NCI-H128 (cell line): ENCODE measurements around the gene WASHC1.
"Not testable (repeated sequence)": the region's sequence is repeated elsewhere in the genome, so short reads cannot be mapped to it uniquely, and the experiment has no call there.

Experiments used
- DNase-seq: peaks from one replicate; lab custom pipeline; 2025; ENCODE audit not compliant: unreplicated experiment; lab: John Stamatoyannopoulos, UW

Gene WASHC1, protein sequence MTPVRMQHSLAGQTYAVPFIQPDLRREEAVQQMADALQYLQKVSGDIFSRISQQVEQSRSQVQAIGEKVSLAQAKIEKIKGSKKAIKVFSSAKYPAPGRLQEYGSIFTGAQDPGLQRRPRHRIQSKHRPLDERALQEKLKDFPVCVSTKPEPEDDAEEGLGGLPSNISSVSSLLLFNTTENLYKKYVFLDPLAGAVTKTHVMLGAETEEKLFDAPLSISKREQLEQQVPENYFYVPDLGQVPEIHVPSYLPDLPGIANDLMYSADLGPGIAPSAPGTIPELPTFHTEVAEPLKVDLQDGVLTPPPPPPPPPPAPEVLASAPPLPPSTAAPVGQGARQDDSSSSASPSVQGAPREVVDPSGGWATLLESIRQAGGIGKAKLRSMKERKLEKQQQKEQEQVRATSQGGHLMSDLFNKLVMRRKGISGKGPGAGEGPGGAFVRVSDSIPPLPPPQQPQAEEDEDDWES

DNA sequence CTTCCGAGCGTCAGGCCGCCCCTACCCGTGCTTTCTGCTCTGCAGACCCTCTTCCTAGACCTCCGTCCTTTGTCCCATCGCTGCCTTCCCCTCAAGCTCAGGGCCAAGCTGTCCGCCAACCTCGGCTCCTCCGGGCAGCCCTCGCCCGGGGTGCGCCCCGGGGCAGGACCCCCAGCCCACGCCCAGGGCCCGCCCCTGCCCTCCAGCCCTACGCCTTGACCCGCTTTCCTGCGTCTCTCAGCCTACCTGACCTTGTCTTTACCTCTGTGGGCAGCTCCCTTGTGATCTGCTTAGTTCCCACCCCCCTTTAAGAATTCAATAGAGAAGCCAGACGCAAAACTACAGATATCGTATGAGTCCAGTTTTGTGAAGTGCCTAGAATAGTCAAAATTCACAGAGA is at the start of gene WASHC1:
Gene WASHC1 (minus strand): TSS at position 101 of the 400 bp plus-strand sequence. CDS start 4,457 bp downstream, outside the sequence.
- DNase-seq = not testable (repeated sequence)

DNA sequence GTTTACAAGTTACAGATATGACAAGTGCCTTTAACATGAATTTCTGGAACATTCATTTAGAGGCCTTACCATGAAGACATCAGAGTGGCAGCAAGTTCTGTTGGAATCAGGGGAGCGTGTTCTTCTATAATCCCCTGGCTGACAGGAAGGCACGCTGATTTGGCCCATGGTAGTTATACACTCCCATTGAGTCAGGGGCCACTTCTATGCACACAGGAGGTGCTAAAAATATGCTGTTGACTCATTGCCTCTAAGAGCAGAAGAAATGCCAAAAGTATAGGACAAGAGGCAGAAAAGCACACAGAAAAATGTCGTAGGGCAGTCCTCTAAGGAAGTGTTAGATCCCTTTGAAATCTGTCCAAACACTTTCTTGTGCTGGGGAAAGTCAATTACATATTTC is 49.1 kb upstream of the WASHC1 start:
- not testable (repeated sequence) for DNase-seq

DNA sequence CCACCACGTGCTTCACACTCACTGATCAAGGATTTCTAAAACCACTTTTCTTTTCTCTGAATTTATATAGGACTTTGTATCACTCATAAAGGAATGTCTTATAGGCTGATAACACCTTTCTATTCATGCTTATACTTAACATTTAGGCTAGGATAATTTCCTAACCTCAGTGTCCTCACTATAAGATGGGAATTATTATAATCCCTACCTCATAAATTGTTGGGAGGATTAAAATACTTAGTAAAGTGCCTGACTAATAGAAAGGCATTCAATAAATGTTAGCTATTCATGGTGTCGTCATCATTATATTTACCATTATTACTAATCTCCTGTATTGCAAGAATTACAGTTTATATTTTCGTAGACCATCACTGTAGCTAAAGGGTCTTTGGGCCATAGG is 47.1 kb upstream of the WASHC1 start:
- DNase-seq = not testable (repeated sequence)

DNA sequence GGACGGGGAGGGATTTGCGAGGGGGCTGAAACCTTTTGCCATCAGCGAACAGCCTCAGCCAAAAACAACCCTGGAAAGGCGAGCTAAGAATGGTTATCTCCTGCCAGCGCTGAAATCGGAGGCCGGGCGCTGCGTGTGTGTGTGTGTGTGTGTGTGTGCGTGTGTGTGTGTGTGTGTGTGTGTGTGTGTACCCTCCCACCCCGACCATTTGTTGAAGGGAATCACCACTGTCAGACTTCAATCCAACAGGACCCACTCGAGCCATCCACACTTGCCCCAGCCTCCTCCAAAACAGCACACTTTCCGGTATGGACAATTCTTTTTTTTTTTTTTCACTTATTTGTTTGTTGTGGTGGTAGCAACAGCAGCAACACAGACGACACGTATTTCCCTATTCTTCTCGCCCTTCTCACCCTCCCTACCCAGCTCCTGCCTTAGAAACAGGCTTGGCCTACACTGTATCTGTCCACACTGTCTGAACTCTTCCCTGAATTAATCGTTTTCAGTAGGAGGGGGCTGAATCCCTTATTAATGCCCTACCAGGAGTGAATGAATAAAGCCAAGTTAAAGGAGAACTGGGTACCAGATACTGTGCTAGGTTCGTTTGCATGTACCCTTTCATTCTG is 44.8 kb upstream of the WASHC1 start:
- not testable (repeated sequence) for DNase-seq

DNA sequence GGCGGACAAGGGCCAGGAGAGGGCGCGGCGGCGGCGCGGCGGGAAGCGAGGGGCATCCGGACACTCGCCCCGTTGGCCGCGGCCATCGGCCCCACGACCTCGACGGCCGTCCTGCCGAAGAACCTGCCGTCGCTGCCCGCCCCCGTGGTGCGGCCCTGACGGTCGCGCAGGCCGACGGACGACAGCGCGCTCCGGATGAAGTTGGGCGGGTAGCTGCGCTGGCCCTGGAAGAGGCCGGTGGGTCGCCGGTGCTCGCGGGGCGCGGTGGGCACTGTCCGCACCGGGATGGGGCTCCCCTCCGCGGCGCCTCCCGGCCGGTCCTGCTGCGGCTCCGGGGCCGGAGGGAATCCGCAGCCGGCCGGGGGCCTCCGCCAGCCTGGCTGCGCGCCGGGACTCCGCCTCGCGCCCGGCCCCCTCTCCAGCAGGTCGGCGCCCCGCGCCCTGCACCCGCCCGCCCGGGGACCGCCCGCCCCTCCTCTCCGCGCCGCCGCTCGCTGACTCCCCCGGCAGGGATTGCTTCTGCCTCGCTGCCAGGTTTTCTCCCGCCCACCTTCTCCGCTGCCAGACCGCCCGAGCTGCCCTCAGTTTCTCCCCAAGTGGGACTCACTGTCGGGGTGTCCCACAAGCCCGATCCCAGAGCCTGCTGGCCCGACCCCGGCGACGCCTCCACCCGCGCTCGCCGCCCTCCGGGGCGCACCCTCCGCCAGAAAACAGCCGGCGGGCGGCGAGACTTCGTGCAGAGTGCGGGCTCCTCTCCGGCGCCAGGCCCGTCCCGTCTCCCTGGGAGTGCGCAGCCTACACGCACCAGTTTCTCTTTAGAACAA is 44.0 kb upstream of the WASHC1 start:
- not testable (repeated sequence) for DNase-seq

DNA sequence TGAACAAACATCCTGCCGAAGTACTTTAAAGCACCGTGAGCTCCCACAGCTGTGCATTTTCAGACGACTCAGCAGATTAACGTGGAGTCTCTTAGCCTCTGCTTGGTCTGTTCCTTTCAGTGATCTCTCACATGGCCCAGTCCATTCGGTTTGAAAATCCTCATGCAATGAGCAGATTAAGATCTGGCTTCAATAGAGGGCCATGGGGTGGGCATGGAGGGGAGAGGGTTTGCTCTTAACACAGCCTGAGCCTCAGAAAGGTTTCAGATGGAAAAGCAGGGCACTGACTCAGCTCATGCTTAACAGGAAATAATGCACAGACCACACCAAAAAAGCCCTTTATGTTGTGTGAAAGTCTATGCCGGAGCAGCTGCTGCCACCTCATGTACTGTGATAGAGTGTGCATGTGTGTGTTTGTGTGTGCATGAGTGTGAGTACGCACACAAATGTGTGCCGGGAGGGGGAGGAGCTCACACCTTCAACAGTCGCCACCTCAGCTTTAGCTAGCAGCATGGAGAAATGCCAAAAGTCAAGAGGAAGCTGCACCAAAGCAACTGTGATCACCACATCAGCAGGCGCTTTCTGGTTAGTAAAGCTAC is 33.9 kb upstream of the WASHC1 start:
- DNase-seq = not testable (repeated sequence)

DNA sequence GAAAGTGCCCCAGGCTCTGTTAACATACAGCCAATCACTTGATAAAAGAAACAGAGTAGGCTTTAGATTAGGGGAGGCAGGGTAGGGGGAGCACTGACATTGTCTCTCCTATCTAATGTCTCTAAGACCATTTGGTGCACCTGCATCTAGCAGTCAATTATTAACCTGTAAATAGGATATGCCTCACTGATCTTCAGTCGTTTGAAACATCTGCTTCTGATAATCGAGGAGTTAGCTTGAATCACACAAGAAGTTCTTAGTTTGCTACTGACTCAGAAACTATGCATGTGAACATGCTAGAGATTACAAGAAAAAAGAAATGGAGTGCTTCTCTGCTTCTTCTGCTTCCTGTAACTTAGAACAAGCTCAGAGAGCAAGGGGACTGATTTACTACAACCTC is 23.4 kb upstream of the WASHC1 start:
- not testable (repeated sequence) for DNase-seq

DNA sequence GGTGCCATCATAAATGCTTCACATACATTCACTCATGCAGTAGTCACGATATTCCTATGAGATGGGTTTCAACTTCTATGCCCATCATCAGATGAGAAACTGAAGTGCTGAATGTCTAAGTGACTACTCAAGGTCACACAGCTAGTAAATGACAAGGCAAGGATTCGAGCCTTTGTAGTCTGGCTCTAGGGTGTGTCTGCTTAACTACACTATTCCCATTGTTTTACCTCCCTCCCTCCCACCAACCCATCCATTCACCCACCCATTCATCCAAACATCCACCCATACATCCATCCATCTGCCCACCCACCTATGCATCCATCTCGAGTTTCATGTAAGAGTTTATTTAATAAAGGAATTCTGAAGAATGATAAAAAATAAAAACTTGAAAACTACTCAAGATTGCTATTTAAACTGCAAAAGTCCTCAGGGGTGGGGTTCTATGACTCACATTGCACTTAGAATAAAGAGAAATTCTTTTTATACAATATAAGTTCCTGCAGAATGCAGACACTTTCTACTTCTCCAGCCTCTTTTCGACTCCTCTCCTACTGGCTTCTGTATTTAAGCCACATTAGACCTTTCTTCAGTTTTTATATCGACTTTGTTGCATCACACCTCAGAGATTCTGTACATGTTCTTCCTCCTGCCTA is 19.1 kb upstream of the WASHC1 start:
- not testable (repeated sequence) for DNase-seq

DNA sequence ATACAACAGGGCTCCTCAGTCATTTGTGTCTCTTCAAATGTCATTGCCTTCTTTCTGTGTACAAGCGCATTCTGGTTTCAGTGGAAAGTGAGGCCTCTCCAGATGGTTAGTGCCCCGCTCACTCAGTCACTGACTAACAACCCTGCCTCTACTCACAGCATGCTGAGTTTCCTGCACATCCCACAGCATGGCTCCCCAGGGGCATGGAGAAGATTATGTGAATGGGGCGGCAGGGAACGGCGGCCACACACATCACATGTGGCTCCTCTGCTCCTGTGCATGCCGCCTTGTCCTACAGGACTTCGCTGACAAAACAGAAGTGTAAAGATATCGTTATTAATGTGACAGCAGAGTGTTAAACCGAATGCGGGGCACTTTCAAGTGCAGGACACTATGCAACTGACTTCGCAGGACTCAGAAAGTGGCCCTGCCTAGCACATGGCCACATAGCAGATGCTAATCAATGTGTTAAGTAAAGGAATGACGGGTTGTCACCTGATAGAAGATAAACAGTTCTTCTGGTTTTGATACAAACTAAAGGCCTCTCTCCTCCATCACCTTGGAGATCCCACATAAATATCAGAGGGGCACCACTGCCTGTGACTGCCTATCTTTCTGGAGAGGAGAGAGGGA is 17.5 kb upstream of the WASHC1 start:
- DNase-seq = not testable (repeated sequence)

DNA sequence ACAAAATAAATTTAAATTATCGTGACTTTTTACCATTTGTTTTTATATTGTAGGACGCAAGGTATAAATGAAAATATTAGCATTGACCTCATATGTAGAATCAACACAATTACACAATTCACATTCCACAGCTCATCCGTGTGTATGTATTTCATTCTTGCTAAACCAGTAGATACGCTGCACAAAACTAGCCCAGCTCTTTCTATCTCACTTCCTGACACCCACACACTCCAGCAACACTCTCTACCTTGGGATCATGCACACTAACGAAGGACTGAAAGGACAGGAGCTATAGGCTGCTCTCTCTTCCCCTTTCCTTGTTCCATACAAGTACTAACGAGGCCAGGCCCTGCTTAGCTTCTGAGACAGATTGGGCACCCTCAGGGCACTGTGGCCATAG is 16.9 kb upstream of the WASHC1 start:
- DNase-seq = not testable (repeated sequence)

DNA sequence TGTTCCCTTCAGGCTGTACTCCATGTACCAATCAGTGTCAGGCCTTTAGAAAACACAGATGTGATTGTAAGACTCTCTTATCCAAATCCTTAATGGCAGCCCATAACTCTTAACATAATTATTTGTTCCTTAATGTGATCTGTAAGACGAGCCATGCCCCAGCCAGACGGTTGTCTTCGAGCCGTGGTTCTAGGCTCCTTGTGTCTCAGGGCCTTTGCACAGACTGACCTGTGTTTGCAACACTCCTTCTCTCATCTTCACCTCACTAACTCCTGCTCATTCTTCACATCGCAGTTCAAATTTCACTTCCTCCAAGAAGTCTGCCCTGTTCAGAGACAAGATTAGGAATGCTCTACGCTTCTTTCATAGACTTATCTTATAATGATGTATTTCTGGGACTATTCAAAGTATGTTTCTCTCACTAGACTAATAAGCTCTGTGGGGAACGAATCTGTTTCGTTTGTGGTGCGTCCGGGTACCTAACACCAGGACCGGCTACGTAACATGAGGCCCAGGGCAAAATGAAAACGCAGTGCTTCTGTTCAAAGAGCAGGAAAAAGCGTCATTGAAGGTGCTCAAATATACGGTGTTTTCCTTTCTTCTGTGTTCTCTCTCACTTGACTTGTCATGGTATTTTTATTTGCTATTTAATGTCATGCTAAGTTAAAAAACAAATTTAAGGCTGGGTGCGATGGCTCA is 16.1 kb upstream of the WASHC1 start:
- DNase-seq = not testable (repeated sequence)

DNA sequence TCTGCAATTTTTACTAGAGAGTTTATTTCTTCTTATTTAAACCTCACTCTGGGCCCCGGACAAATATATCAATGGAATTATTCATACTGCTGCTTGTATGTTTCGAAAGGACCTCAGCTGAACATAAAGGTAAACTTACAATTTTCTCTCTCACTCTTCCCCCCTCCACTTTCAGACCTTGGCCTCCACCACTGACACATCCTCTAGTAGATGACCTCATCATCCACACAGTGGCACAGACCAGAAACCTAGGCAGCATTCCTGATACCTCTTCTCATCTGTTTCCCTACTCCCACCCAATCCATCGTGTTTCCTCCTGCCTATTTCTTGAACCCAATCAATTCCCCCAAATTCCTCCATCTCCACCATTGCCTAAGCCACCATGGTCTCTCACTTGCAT is 15.2 kb upstream of the WASHC1 start:
- not testable (repeated sequence) for DNase-seq

DNA sequence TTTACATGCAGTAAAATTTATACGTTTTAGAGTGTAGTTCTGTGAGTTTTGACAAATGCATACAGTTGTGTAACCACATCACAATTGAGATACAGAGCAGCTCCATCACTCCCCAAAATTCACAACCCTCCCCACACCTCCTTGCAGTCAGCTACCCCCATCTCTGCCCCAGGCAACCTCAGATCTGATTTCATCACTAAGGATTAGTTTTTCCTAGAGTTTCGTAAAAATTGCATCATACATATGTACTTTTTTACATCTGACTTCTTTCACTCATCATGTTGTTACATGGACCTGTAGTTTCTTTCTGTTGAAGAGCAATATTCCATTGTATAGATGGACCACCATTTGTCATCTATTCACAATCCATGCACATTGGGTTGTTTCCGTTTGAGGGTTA is 14.4 kb upstream of the WASHC1 start:
- DNase-seq = not testable (repeated sequence)

DNA sequence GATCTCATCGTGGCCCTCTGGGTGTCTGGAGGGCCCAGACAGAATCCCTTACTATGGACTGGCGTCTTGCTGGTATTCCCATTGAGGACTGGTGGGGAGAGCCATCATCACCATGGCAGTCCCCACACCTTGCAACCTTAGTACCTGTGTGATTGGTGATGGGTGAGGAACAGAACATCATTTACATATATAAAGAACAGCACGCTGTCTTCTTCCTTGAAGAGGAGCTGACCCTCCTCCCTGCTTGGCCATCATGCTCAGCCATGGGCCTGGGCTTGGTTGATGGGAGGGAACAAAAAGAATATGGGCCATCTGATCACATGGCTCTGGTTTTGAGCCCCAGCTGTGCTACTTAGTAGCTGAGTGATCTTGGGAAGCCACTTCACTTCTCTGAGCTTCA is 13.9 kb upstream of the WASHC1 start:
- not testable (repeated sequence) for DNase-seq

DNA sequence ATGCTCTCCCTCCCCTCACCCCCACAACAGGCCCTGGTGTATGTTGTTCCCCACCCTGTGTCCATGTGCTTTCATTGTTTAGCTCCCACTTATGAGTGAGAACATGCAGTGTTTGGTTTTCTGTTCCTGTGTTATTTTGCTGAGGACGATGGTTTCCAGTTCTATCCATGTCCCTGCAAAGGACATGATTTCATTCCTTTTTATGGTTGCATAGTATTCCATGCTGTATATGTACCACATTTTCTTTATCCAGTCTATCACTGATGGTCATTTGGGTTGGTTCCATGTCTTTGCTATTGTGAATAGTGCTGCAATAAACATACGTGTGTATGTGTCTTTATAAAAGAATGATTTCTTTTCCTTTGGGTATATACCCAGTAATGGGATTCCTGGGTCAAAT is 12.6 kb upstream of the WASHC1 start:
- DNase-seq = not testable (repeated sequence)

DNA sequence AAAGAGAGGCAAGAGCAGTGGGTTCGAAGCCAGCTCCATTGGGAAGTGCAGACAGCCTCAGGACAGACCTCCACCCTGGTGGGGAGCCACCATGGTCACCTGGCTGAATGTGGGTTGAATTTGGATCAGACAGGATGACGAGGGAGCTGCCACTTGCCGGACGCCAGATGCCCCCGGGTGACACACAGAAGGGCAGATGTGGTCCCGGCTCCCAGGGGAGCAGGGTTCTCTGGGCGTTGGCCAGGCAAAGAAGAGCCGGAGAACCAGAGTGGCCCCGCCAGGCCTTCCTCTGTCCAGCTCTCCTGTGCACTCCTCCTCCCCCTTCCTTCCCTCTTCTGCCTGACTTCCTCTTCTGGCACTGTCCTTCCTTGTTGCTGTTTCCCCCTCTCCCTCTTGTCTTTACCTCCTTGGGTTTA is 12.0 kb upstream of the WASHC1 start:
- not testable (repeated sequence) for DNase-seq

DNA sequence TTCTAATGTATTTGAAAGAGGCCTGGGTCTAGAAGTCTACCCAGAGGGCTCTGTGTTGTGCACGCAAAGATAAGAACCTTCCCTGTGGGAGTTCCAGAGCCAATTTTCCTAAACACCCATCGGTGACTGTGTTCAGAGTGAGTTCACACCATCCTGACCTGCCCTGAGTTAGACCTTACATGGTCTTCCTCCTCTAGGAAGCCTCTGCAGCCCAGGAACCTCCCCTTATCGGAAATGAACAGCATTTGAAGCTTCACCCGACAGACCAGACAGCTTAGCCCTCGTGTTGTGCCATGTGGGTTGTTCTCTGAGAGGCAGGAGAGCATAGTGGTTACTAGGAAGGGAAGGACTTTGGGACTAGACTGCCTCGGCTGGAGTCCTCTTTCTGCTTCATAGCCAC is 3.1 kb upstream of the WASHC1 start:
- not testable (repeated sequence) for DNase-seq

DNA sequence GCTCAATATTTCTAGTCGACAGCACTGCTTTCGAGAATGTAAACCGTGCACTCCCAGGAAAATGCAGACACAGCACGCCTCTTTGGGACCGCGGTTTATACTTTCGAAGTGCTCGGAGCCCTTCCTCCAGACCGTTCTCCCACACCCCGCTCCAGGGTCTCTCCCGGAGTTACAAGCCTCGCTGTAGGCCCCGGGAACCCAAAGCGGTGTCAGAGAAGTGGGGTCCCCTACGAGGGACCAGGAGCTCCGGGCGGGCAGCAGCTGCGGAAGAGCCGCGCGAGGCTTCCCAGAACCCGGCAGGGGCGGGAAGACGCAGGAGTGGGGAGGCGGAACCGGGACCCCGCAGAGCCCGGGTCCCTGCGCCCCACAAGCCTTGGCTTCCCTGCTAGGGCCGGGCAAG is 481 bp downstream of the WASHC1 start:
- DNase-seq = not testable (repeated sequence)

DNA sequence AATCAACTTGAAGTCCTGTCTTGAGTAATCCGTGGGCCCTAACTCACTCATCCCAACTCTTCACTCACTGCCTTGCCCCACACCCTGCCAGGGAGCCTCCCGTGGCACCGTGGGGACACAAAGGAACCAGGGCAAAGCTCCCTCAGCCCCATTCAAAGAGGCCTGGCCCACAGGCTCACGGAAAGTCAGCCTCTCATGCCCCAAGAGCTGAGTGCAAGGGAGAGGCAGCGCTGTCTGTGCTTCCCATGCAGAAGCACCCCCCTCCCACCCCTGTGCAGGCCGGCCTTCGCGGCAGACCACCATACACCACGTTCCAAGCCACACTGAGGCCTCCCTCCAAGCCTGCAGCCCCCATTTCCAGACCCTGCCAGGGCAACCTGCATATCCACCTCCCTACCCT is 7.6 kb downstream of the WASHC1 start:
- DNase-seq = not testable (repeated sequence)
